GM23248 (cell line): ENCODE data around the gene ST6GALNAC3. TPM values are rescaled to one million over a fixed set of nuclear protein-coding genes. Genes with fewer than 3 reads are reported as not detected.

Experiments used
- DNase-seq: peaks from one replicate; pipeline ENCODE4 v3.0.0-alpha.2; 2015
- H2AFZ ChIP-seq: fragments of 200-600 bp; sonication (generic); 2 replicates; pipeline ENCODE4 v1.6.1; 2016; ENCODE audit warnings: antibody characterized with exemption
- H3F3A ChIP-seq: fragments of 200-600 bp; sonication (generic); 2 replicates; pipeline ENCODE4 v1.6.1; 2016; ENCODE audit warnings: mild to moderate bottlenecking, antibody characterized with exemption, mixed run types; ENCODE audit not compliant: insufficient read depth
- H3K27ac ChIP-seq: fragments of 200-600 bp; sonication (generic); 2 replicates; pipeline ENCODE4 v1.5.1; 2016; ENCODE audit warnings: mild to moderate bottlenecking
- H3K27me3 ChIP-seq: fragments of 200-600 bp; sonication (generic); replicated peaks from 2 replicates; pipeline ENCODE4 v1.6.1; 2016; ENCODE audit warnings: mild to moderate bottlenecking; ENCODE audit not compliant: insufficient read depth
- H3K36me3 ChIP-seq: fragments of 200-600 bp; sonication (generic); 2 replicates; pipeline ENCODE4 v1.6.1; 2016; ENCODE audit warnings: low read depth, mild to moderate bottlenecking
- H3K4me1 ChIP-seq: fragments of 200-600 bp; sonication (generic); 2 replicates; pipeline ENCODE4 v1.6.1; 2016; ENCODE audit warnings: mild to moderate bottlenecking; ENCODE audit not compliant: insufficient read depth
- H3K4me2 ChIP-seq: fragments of 200-600 bp; sonication (generic); one replicate; pipeline ENCODE4 v1.6.1; 2016; ENCODE audit warnings: mild to moderate bottlenecking; ENCODE audit not compliant: unreplicated experiment
- H3K4me3 ChIP-seq: fragments of 200-600 bp; sonication (generic); 2 replicates; pipeline ENCODE4 v1.5.1; 2016; ENCODE audit warnings: mild to moderate bottlenecking
- H3K79me2 ChIP-seq: fragments of 200-600 bp; sonication (generic); 2 replicates; pipeline ENCODE4 v1.6.1; 2016; ENCODE audit warnings: mild to moderate bottlenecking; ENCODE audit not compliant: insufficient read depth
- H3K9ac ChIP-seq: fragments of 200-600 bp; sonication (generic); 2 replicates; pipeline ENCODE4 v1.6.1; 2016; ENCODE audit warnings: mild to moderate bottlenecking
- H3K9me2 ChIP-seq: fragments of 200-600 bp; sonication (generic); 2 replicates; pipeline ENCODE4 v1.6.1; 2016; ENCODE audit warnings: mixed run types, mild to moderate bottlenecking, moderate library complexity; ENCODE audit not compliant: insufficient read depth
- H3K9me3 ChIP-seq: fragments of 200-600 bp; sonication (generic); one replicate; pipeline ENCODE4 v1.6.1; 2017; ENCODE audit warnings: low read depth
- H4K20me1 ChIP-seq: fragments of 200-600 bp; sonication (generic); 2 replicates; pipeline ENCODE4 v1.6.0; 2016; ENCODE audit not compliant: insufficient read depth
- EZH2 ChIP-seq: fragments of 200-600 bp; sonication (generic); IDR thresholded peaks from 2 replicates; pipeline ENCODE4 v1.6.1; 2018; ENCODE audit warnings: antibody characterized with exemption, mild to moderate bottlenecking; ENCODE audit not compliant: insufficient read depth, poor library complexity, severe bottlenecking
- EZH2phosphoT487 ChIP-seq: fragments of 200-600 bp; sonication (generic); IDR thresholded peaks from 2 replicates; pipeline ENCODE4 v1.6.1; 2018; ENCODE audit warnings: antibody characterized with exemption, moderate library complexity, mild to moderate bottlenecking, low read depth; ENCODE audit not compliant: insufficient read depth
- WGBS, 2 experiments: methylation state at CpG; one replicate each; pipeline ENCODE4 v1.1.6; 2015 to 2017; ENCODE audit warnings: low lambda C conversion rate in 2 of 2, low coverage in 1 of 2; ENCODE audit errors: missing lambda C conversion rate in 2 of 2; 5-methylcytosine and 5-hydroxymethylcytosine counted together
- in situ Hi-C: fragments of 300-500 bp; cut with MboI; formaldehyde crosslinking; loops from 2 replicates; pipeline ENCODE4 v1.15.0; 2020
- polyA plus RNA-seq: library from polyadenylated mRNA; unstranded; fragments of >200 nt; fragmentation: Nextera tagmentation; extraction: Ambion mirVana; gene quantifications from 2 replicates; pipeline ENCODE4 v1.2.1, GENCODE V29; 2016
- total RNA-seq: library from RNA; depleted of rRNA; stranded (reverse); fragments of >200 nt; shearing (Covaris generic); gene quantifications from 2 replicates; pipeline ENCODE4 v1.2.3, GENCODE V29; 2014

Gene ST6GALNAC3
- total and polyA plus RNA-seq, 2 experiments from 2014 or later = not detected

DNA sequence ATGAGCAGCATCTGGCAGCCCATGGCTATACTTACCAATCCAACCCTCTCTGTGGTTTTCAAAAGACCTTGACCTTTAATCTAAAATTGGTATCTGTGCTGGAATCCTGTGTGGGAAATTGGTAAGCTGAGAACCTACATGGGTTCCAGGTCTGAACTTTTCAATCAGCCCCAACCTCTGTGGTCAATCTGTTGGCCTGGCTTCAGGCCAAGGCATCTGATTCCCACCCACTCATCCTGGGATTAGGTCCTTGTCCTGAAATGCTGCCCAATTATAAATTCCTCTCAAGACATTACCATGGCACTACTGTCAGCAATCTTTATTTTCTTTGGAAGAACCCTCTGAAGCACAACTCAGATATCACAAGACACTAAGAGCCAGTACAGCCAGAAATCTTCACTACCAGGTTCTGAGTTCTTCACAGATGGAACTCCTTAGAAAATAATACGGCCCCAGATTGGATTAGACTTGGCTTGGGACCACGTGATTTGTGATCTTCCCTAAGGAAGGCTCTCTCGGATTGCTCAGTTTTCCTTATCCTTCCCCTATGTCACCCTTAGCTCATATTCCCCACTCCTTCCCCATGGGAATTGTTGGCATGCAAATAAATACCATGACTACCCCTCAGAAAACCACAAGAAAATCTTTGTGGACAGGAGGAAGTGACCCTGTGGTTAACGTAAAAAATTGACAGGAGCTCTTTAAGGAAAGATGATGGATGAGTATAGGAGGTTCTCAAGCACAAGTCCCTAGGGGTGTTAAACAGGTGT lies 584.8 kb downstream of the ST6GALNAC3 start:
- H3F3A ChIP-seq = no peaks in the 10 kb centered on the region
- H3K27ac ChIP-seq = no peak overlapping the region
- H3K79me2 ChIP-seq = no peaks in the 10 kb centered on the region
- H3K4me2 ChIP-seq = no peak overlapping the region
- no peaks in the 10 kb centered on the region for H4K20me1 ChIP-seq
- DNase-seq = no peak
- no peak overlapping the region for H3K4me3 ChIP-seq
- no peak overlapping the region for H2AFZ ChIP-seq
- no peaks in the 10 kb centered on the region for H3K9me2 ChIP-seq
- WGBS, 2 experiments = 51 to 56% methylated on average over 4 of the region's 4 CpGs
- no peaks in the 10 kb centered on the region for H3K27me3 ChIP-seq
- in situ Hi-C loops = no loop called here
- no peak for TF ChIP-seq EZH2
- no peak for TF ChIP-seq EZH2phosphoT487
- no peak overlapping the region for H3K9ac ChIP-seq
- H3K9me3 ChIP-seq = no peaks in the 10 kb centered on the region
- no peaks in the 10 kb centered on the region for H3K4me1 ChIP-seq
- H3K36me3 ChIP-seq = no peaks in the 10 kb centered on the region

GRCh38 chr1:76661531-76661930 lies 587.0 kb downstream of the ST6GALNAC3 start:
- H3F3A ChIP-seq = no peaks in the 10 kb centered on the region
- H3K4me2 ChIP-seq = no peak overlapping the region
- no peak for TF ChIP-seq EZH2
- TF ChIP-seq EZH2phosphoT487 = no peak
- no peak overlapping the region for H3K4me3 ChIP-seq
- no peaks in the 10 kb centered on the region for H3K9me2 ChIP-seq
- DNase-seq = no peak
- in situ Hi-C loops = no loop called here
- H3K36me3 ChIP-seq = no peaks in the 10 kb centered on the region
- H4K20me1 ChIP-seq = no peaks in the 10 kb centered on the region
- H3K9ac ChIP-seq = no peak overlapping the region
- WGBS, 2 experiments = 0 to 5% methylated on average over 2 of the region's 2 CpGs
- no peaks in the 10 kb centered on the region for H3K79me2 ChIP-seq
- H2AFZ ChIP-seq = no peak overlapping the region
- no peak overlapping the region for H3K27ac ChIP-seq
- H3K9me3 ChIP-seq = no peaks in the 10 kb centered on the region
- H3K27me3 ChIP-seq = no peaks in the 10 kb centered on the region
- no peaks in the 10 kb centered on the region for H3K4me1 ChIP-seq

DNA sequence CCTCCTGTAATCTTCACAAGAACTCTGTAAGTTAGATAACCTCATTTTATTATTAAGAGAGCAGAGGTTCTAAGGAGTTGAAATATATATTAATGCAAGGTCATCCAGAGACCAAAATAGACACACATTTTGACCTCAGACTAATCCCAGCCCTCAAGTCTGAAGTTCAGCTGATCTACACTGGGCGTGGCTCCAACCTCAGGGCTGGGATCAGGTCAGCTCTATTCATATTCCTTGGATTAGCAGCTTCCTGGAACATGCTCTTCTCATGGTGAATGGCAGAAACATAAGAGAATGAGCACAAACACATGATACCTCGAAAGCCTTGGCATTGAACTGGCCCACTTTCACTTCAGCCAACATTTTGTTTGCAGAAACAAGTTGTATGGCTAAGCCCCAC lies 592.0 kb downstream of the ST6GALNAC3 start:
- no peaks in the 10 kb centered on the region for H3K9me3 ChIP-seq
- H3F3A ChIP-seq = no peaks in the 10 kb centered on the region
- WGBS, 2 experiments = 15 to 27% methylated on average over 2 of the region's 2 CpGs
- no peak overlapping the region for H3K27ac ChIP-seq
- H3K4me1 ChIP-seq = no peaks in the 10 kb centered on the region
- no peak overlapping the region for H3K4me3 ChIP-seq
- H3K9me2 ChIP-seq = no peaks in the 10 kb centered on the region
- in situ Hi-C loops = no loop called here
- peaks cover 5% of the 10 kb centered on the region; the same call in 1 of the 2 replicates for H3K27me3 ChIP-seq
- no peak overlapping the region for H2AFZ ChIP-seq
- TF ChIP-seq EZH2 (no peak), EZH2phosphoT487 (no peak)
- DNase-seq = no peak
- H3K36me3 ChIP-seq = no peaks in the 10 kb centered on the region
- no peaks in the 10 kb centered on the region for H3K79me2 ChIP-seq
- H4K20me1 ChIP-seq = no peaks in the 10 kb centered on the region
- H3K4me2 ChIP-seq = no peak overlapping the region
- no peak overlapping the region for H3K9ac ChIP-seq

DNA sequence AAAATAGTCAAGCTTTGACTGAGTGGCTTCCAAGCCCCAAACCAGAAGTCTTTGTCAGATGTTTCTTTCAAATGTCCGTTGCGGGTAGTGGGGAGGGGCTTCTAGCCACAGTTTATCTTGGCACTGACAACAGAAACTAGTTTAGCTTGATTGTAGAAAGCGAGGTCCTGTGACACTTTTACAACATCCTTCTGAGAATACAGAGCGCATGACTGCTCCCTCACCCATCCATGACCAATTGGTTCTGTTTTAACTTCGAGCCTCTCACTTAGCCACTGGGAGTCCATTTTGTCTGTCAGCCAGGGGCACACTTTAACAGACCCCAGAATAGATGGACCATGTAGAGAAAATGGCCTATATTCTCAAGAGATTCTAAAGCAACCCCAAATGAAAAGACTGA lies 593.5 kb downstream of the ST6GALNAC3 start:
- Histone ChIP-seq H2AFZ (no peak overlapping the region), H3K9ac (no peak overlapping the region), H4K20me1 (no peaks in the 10 kb centered on the region), H3K4me2 (no peak overlapping the region), H3K36me3 (no peaks in the 10 kb centered on the region), H3K4me1 (no peaks in the 10 kb centered on the region), H3K79me2 (no peaks in the 10 kb centered on the region), H3F3A (no peaks in the 10 kb centered on the region), H3K27ac (no peak overlapping the region), H3K27me3 (peaks cover 5% of the 10 kb centered on the region; the same call in 1 of the 2 replicates), H3K9me3 (no peaks in the 10 kb centered on the region), H3K4me3 (no peak overlapping the region), H3K9me2 (no peaks in the 10 kb centered on the region)
- DNase-seq = no peak
- 57 to 65% methylated on average over 5 of the region's 5 CpGs for WGBS, 2 experiments
- in situ Hi-C loops = no loop called here
- TF ChIP-seq EZH2phosphoT487 (no peak), EZH2 (no peak)
